H9 (cell line): ENCODE measurements around the gene OR5H15. TPM values are rescaled to one million over a fixed set of nuclear protein-coding genes. Genes with fewer than 3 reads are reported as not detected.

ENCODE experiments used
- DNase-seq: peaks from one replicate; pipeline ENCODE4 v3.0.0-alpha.2; 2017
- H2AFZ ChIP-seq: one replicate; pipeline ENCODE4 v1.6.1; 2013; ENCODE audit warnings: mild to moderate bottlenecking, low read length, control low read depth, moderate library complexity
- H2AK5ac ChIP-seq: 2 replicates; pipeline ENCODE4 v1.6.1; 2013; ENCODE audit warnings: low read length, control low read depth, mixed read lengths; ENCODE audit not compliant: insufficient read length
- H2BK120ac ChIP-seq: one replicate; pipeline ENCODE4 v1.6.1; 2013; ENCODE audit warnings: low read depth, mild to moderate bottlenecking, low read length, control low read depth, inconsistent platforms; ENCODE audit not compliant: poor library complexity, severe bottlenecking
- H2BK12ac ChIP-seq: 2 replicates; pipeline ENCODE4 v1.6.1; 2013; ENCODE audit warnings: low read length, control low read depth, mixed read lengths, low read depth; ENCODE audit not compliant: insufficient read length
- H2BK15ac ChIP-seq: 2 replicates; pipeline ENCODE4 v1.6.1; 2013; ENCODE audit warnings: low read depth, low read length, control low read depth
- H2BK20ac ChIP-seq: one replicate; pipeline ENCODE4 v1.6.1; 2013; ENCODE audit warnings: low read depth, mild to moderate bottlenecking, low read length, control low read depth, inconsistent platforms; ENCODE audit not compliant: poor library complexity, severe bottlenecking
- H2BK5ac ChIP-seq: 2 replicates; pipeline ENCODE4 v1.6.1; 2013; ENCODE audit warnings: low read length, control low read depth, mixed read lengths; ENCODE audit not compliant: insufficient read length
- H3K14ac ChIP-seq: 2 replicates; pipeline ENCODE4 v1.6.1; 2013; ENCODE audit warnings: low read length, control low read depth; ENCODE audit not compliant: insufficient read depth
- H3K18ac ChIP-seq: 2 replicates; pipeline ENCODE4 v1.6.1; 2013; ENCODE audit warnings: low read depth, mild to moderate bottlenecking, mixed read lengths, low read length, control low read depth; ENCODE audit not compliant: insufficient read length
- H3K23ac ChIP-seq: 2 replicates; pipeline ENCODE4 v1.6.1; 2013; ENCODE audit warnings: low read length, control low read depth, mixed read lengths, low read depth; ENCODE audit not compliant: insufficient read length
- H3K23me2 ChIP-seq: 2 replicates; pipeline ENCODE4 v1.6.1; 2013; ENCODE audit warnings: low read depth, mild to moderate bottlenecking, mixed read lengths, low read length, control low read depth; ENCODE audit not compliant: insufficient read length, poor library complexity, severe bottlenecking
- H3K27ac ChIP-seq: 2 replicates; pipeline ENCODE4 v1.5.1; 2013; ENCODE audit warnings: low read length, control low read depth, mixed read lengths, low read depth; ENCODE audit not compliant: insufficient read length
- H3K27me3 ChIP-seq: 2 replicates; pipeline ENCODE4 v1.6.1; 2013; ENCODE audit warnings: low read length, control low read depth, inconsistent platforms; ENCODE audit not compliant: insufficient read depth
- H3K4ac ChIP-seq: 2 replicates; pipeline ENCODE4 v1.6.1; 2013; ENCODE audit warnings: low read depth, mild to moderate bottlenecking, control low read depth, inconsistent platforms, low read length, moderate library complexity
- H3K4me1 ChIP-seq: 2 replicates; pipeline ENCODE4 v1.6.1; 2013; ENCODE audit warnings: low read length, control low read depth, inconsistent platforms; ENCODE audit not compliant: insufficient read depth
- H3K4me2 ChIP-seq: 2 replicates; pipeline ENCODE4 v1.6.1; 2013; ENCODE audit warnings: low read length, control low read depth, mixed read lengths; ENCODE audit not compliant: insufficient read length, insufficient read depth
- H3K56ac ChIP-seq: 2 replicates; pipeline ENCODE4 v1.6.1; 2013; ENCODE audit warnings: low read depth, mild to moderate bottlenecking, mixed read lengths, low read length, control low read depth; ENCODE audit not compliant: insufficient read length
- H3K79me1 ChIP-seq: 2 replicates; pipeline ENCODE4 v1.6.1; 2013; ENCODE audit warnings: low read depth, mild to moderate bottlenecking, moderate library complexity, low read length, control low read depth, inconsistent platforms; ENCODE audit not compliant: insufficient read depth, poor library complexity, severe bottlenecking
- H3K79me2 ChIP-seq: 2 replicates; pipeline ENCODE4 v1.6.1; 2013; ENCODE audit warnings: low read length, control low read depth, inconsistent platforms; ENCODE audit not compliant: insufficient read depth
- H3K9ac ChIP-seq: 2 replicates; pipeline ENCODE4 v1.6.1; 2013; ENCODE audit warnings: low read length, control low read depth, mixed read lengths; ENCODE audit not compliant: insufficient read length; ENCODE audit errors: extremely low read depth
- H3K9me3 ChIP-seq: one replicate; pipeline ENCODE4 v1.6.1; 2013; ENCODE audit warnings: low read depth, low read length, inconsistent platforms; ENCODE audit not compliant: control insufficient read depth
- H3T11ph ChIP-seq: one replicate; pipeline ENCODE4 v1.6.1; 2013; ENCODE audit warnings: mild to moderate bottlenecking, low read length, control low read depth, inconsistent platforms
- H4K20me1 ChIP-seq: one replicate; pipeline ENCODE4 v1.6.1; 2013; ENCODE audit not compliant: control insufficient read depth, insufficient read length, insufficient read depth
- H4K5ac ChIP-seq: 2 replicates; pipeline ENCODE4 v1.6.1; 2013; ENCODE audit warnings: low read depth, mild to moderate bottlenecking, mixed read lengths, low read length, control low read depth; ENCODE audit not compliant: insufficient read length
- H4K8ac ChIP-seq: replicated peaks from 2 replicates; pipeline ENCODE4 v1.6.1; 2013; ENCODE audit warnings: low read length, control low read depth, mixed read lengths, low read depth; ENCODE audit not compliant: insufficient read length
- H4K91ac ChIP-seq: 2 replicates; pipeline ENCODE4 v1.6.1; 2013; ENCODE audit warnings: low read depth, mild to moderate bottlenecking, moderate library complexity, mixed read lengths, low read length, control low read depth; ENCODE audit not compliant: insufficient read length
- H3K27ac Mint-ChIP-seq, 3 experiments: 2 replicates in 2 of 3; 3 replicates in 1 of 3; pipeline ENCODE4 v1.8.0; 2020 to 2021; ENCODE audit warnings: mixed read lengths in 3 of 3, mild to moderate bottlenecking in 1 of 3, moderate library complexity in 1 of 3
- H3K27me3 Mint-ChIP-seq: 2 replicates; pipeline ENCODE4 v1.8.0; 2021; ENCODE audit warnings: low read depth, mild to moderate bottlenecking, moderate library complexity, mixed read lengths
- H3K36me3 Mint-ChIP-seq, 3 experiments: 2 replicates in 2 of 3; 3 replicates in 1 of 3; pipeline ENCODE4 v1.8.0; 2020 to 2021; ENCODE audit warnings: low read depth in 3 of 3, mixed read lengths in 3 of 3; ENCODE audit not compliant: insufficient read depth in 1 of 3
- H3K4me1 Mint-ChIP-seq, 2 experiments: 2 replicates each; pipeline ENCODE4 v1.8.0; 2020; ENCODE audit warnings: mixed read lengths in 2 of 2
- H3K4me3 Mint-ChIP-seq, 2 experiments: 2 replicates in 1 of 2; 3 replicates in 1 of 2; pipeline ENCODE4 v1.8.0; 2020 to 2021; ENCODE audit warnings: mild to moderate bottlenecking in 2 of 2, mixed read lengths in 2 of 2, moderate library complexity in 1 of 2
- H3K9me3 Mint-ChIP-seq, 2 experiments: 2 replicates in 1 of 2; 3 replicates in 1 of 2; pipeline ENCODE4 v1.8.0; 2020; ENCODE audit warnings: mild to moderate bottlenecking in 2 of 2, mixed read lengths in 2 of 2, moderate library complexity in 1 of 2
- CTCF ChIP-seq: fragments of 200-600 bp; sonication (generic); conservative IDR thresholded peaks from 3 replicates; pipeline ENCODE4 v1.8.0; 2021; ENCODE audit warnings: antibody characterized with exemption, mild to moderate bottlenecking
- WGBS: extraction: QIAGEN DNeasy Blood & Tissue Kit; methylation state at CpG from one replicate; pipeline ENCODE4 v1.1.7; 2013; ENCODE audit warnings: missing lambda C conversion rate, low lambda C conversion rate, mixed read lengths; ENCODE audit not compliant: insufficient read length; ENCODE audit errors: extremely low coverage; 5-methylcytosine and 5-hydroxymethylcytosine counted together
- total RNA-seq: library from RNA; stranded (reverse); gene quantifications from 2 replicates; pipeline ENCODE4 v1.2.1, GENCODE V29; 2021

OR5H15 gene
- total RNA-seq, 1 experiment from 2014 or later, result not detected

GRCh38 chr3:98151241-98151640, 15.3 kb upstream of the OR5H15 start:
- Histone ChIP-seq H4K91ac (no peak overlapping the region), H4K8ac (no peak overlapping the region), H3K79me2 (no peaks in the 10 kb centered on the region), H4K20me1 (no peaks in the 10 kb centered on the region), H3K27ac (no peak overlapping the region), H3K27me3 (no peaks in the 10 kb centered on the region), H2AK5ac (no peak overlapping the region), H2AFZ (no peak overlapping the region), H3K18ac (no peak overlapping the region), H3K23ac (no peak overlapping the region), H3T11ph (no peak overlapping the region), H3K9ac (no peak overlapping the region), H2BK12ac (no peak overlapping the region), H3K9me3 (no peaks in the 10 kb centered on the region), H2BK20ac (no peak overlapping the region), H2BK5ac (no peak overlapping the region), H3K23me2 (no peaks in the 10 kb centered on the region), H3K14ac (no peak overlapping the region), H4K5ac (no peak overlapping the region), H3K56ac (no peak overlapping the region), H3K4me2 (no peak overlapping the region), H2BK120ac (no peak overlapping the region), H3K4ac (no peak overlapping the region), H3K79me1 (no peaks in the 10 kb centered on the region), H2BK15ac (no peak overlapping the region), H3K4me1 (no peaks in the 10 kb centered on the region)
- no peak for DNase-seq
- Mint-ChIP-seq H3K36me3 (no peaks in the 10 kb centered on the region; a peak in 1 of 7 replicates), H3K4me3 (no peak overlapping the region), H3K9me3 (peaks cover 0 to 3% of the 10 kb centered on the region in 2 experiments; a peak in 2 of 5 replicates), H3K4me1 (no peaks in the 10 kb centered on the region), H3K27me3 (peaks cover 1% of the 10 kb centered on the region; the same call in 1 of the 2 replicates), H3K27ac (no peak overlapping the region)
- TF ChIP-seq CTCF, result no peak
- no CpG with 5 or more reads among the region's 5 CpGs for WGBS
